HCT116 (cell line): ENCODE data around the gene ZHX3. TPM values are rescaled to one million over a fixed set of nuclear protein-coding genes. Genes with fewer than 3 reads are reported as not detected.

Source experiments
- ATAC-seq: fragments of 200-7000 bp; cut with Tn5 transposase; 2 replicates; pipeline ENCODE4 v1.9.1; 2020; ENCODE audit warnings: mild to moderate bottlenecking, moderate library complexity
- BruUV-seq: library from RNA; stranded (reverse); fragments of 400-500 nt; replicated peaks from 2 replicates; lab custom pipeline; 2021; lab: Mats Ljungman, UMichigan
- CTCF ChIA-PET: fragments of 300-600 bp; sonication (Branson Sonifier 250); formaldehyde crosslinking; loops from one replicate; lab custom pipeline; 2021; ENCODE audit warnings: antibody characterized with exemption; lab: Charles Lee
- POLR2A ChIA-PET: fragments of 300-600, 350-600 bp; sonication (Branson Sonifier 250); formaldehyde crosslinking; loops from one replicate; lab custom pipeline; 2021; ENCODE audit warnings: antibody characterized with exemption; lab: Charles Lee
- RAD21 ChIA-PET, 2 experiments: fragments of 300-600 bp; sonication (Branson Sonifier 250); formaldehyde crosslinking; loops; one replicate each; lab custom pipeline; 2023; ENCODE audit warnings: low total read pairs in 2 of 2; ENCODE audit not compliant: uncharacterized antibody in 2 of 2, unreplicated experiment in 2 of 2, low non-redundant PET in 1 of 2; lab: Charles Lee
- DNase-seq: peaks from one replicate; pipeline ENCODE4 v3.0.0-alpha.2; 2010; ENCODE audit warnings: low read depth, low spot score
- H2AFZ ChIP-seq: fragments of 200-600 bp; shearing (Covaris generic), sonication (generic); 2 replicates; pipeline ENCODE4 v1.6.1; 2017; ENCODE audit warnings: low read depth, mixed run types, mixed read lengths, antibody characterized with exemption, low read length; ENCODE audit not compliant: poor library complexity, severe bottlenecking
- H3K27ac ChIP-seq: 2 replicates; pipeline ENCODE4 v1.5.1; 2012; ENCODE audit warnings: low read depth, low read length
- H3K27me3 ChIP-seq: fragments of 200-600 bp; sonication (generic); 2 replicates; pipeline ENCODE4 v1.6.1; 2016; ENCODE audit warnings: mixed run types, low read length, mixed read lengths; ENCODE audit not compliant: insufficient read depth
- H3K36me3 ChIP-seq, 2 experiments: fragments of 200-500 bp in 1 of 2; fragments of 200-600 bp in 1 of 2; sonication (Bioruptor generic) in 1 of 2; sonication (generic) in 1 of 2; 2 replicates each; pipeline versions ENCODE4 v1.5.1 to v1.6.1; 2014 to 2016; ENCODE audit warnings: low read length in 2 of 2, inconsistent platforms in 1 of 2, mixed read lengths in 1 of 2, mixed run types in 1 of 2; ENCODE audit not compliant: insufficient read depth in 2 of 2, control insufficient read depth in 1 of 2
- H3K4me1 ChIP-seq, 2 experiments: fragments of 200-600 bp in 1 of 2; sonication (generic) in 1 of 2; 2 replicates each; pipeline versions ENCODE4 v1.5.1 to v1.6.1; 2012 to 2017; ENCODE audit warnings: low read length in 2 of 2, inconsistent platforms in 1 of 2, mild to moderate bottlenecking in 1 of 2, mixed read lengths in 1 of 2, mixed run types in 1 of 2, moderate library complexity in 1 of 2; ENCODE audit not compliant: insufficient read depth in 2 of 2, control insufficient read depth in 1 of 2
- H3K4me2 ChIP-seq: fragments of 200-600 bp; sonication (generic); 2 replicates; pipeline ENCODE4 v1.6.1; 2017; ENCODE audit warnings: mixed run types, low read length, mixed read lengths
- H3K4me3 ChIP-seq, 2 experiments: fragments of 200-600 bp in 1 of 2; sonication (generic) in 1 of 2; replicated peaks in 1 of 2; 2 replicates each; pipeline ENCODE4 v1.5.1; 2011 to 2016; ENCODE audit warnings: low read length in 2 of 2, control low read depth in 1 of 2, low read depth in 1 of 2, mild to moderate bottlenecking in 1 of 2, mixed read lengths in 1 of 2, mixed run types in 1 of 2
- H3K79me2 ChIP-seq: fragments of 200-600 bp; sonication (generic); 2 replicates; pipeline ENCODE4 v1.6.1; 2017; ENCODE audit warnings: mild to moderate bottlenecking, mixed run types, low read length, moderate library complexity, mixed read lengths; ENCODE audit not compliant: insufficient read depth
- H3K9ac ChIP-seq: fragments of 200-600 bp; sonication (generic); 2 replicates; pipeline ENCODE4 v1.6.1; 2016; ENCODE audit warnings: low read length, mixed read lengths
- H3K9me2 ChIP-seq: fragments of 200-600 bp; sonication (generic), shearing (Covaris generic); 2 replicates; pipeline ENCODE4 v1.6.1; 2017; ENCODE audit warnings: mixed run types, mild to moderate bottlenecking, moderate library complexity; ENCODE audit not compliant: insufficient read depth
- H3K9me3 ChIP-seq, 2 experiments: fragments of 200-500 bp in 1 of 2; fragments of 200-600 bp in 1 of 2; sonication (Bioruptor generic) in 1 of 2; sonication (generic) in 1 of 2; 2 replicates each; pipeline ENCODE4 v1.6.1; 2014 to 2017; ENCODE audit warnings: low read length in 2 of 2, mixed read lengths in 2 of 2, inconsistent platforms in 1 of 2, low read depth in 1 of 2, mild to moderate bottlenecking in 1 of 2, mixed run types in 1 of 2, moderate library complexity in 1 of 2; ENCODE audit not compliant: control insufficient read depth in 1 of 2, insufficient read depth in 1 of 2
- H4K20me1 ChIP-seq: fragments of 200-600 bp; sonication (generic), shearing (Covaris generic); 2 replicates; pipeline ENCODE4 v1.6.1; 2017; ENCODE audit warnings: mixed run types, mild to moderate bottlenecking, moderate library complexity; ENCODE audit not compliant: insufficient read depth
- CBX3 ChIP-seq: IDR thresholded peaks from 2 replicates; pipeline ENCODE4 v1.6.1; 2012; ENCODE audit warnings: low read depth
- CEBPB ChIP-seq: IDR thresholded peaks from 2 replicates; pipeline ENCODE4 v1.6.1; 2012; ENCODE audit warnings: low read depth
- JUND ChIP-seq: IDR thresholded peaks from 2 replicates; pipeline ENCODE4 v1.6.1; 2012
- RAD21 ChIP-seq: IDR thresholded peaks from 2 replicates; pipeline ENCODE4 v1.6.1; 2012; ENCODE audit warnings: low read depth, mild to moderate bottlenecking
- REST ChIP-seq: IDR thresholded peaks from 2 replicates; pipeline ENCODE4 v1.6.1; 2012; ENCODE audit warnings: low read depth
- YY1 ChIP-seq: IDR thresholded peaks from 2 replicates; pipeline ENCODE4 v1.6.1; 2011; ENCODE audit warnings: low read length, low read depth, moderate library complexity, mild to moderate bottlenecking; ENCODE audit not compliant: insufficient replicate concordance; ENCODE audit errors: extremely low read depth
- intact Hi-C: fragments of 100-400 bp; cut with micrococcal nuclease; formaldehyde crosslinking; loops from 2 replicates; pipeline ENCODE4 v1.10.0; 2022
- total RNA-seq: library from RNA; stranded (reverse); gene quantifications from one replicate; pipeline ENCODE4 v1.2.1, GENCODE V29; 2021; ENCODE audit not compliant: unreplicated experiment
- TF ChIP-seq, protein P1 (sequence below), 3 experiments: fragments of 200-600 bp in 1 of 3; sonication (generic) in 1 of 3; IDR thresholded peaks in 2 of 3; conservative IDR thresholded peaks in 1 of 3; 2 replicates each; pipeline ENCODE4 v1.5.1; 2012 to 2017; ENCODE audit warnings: low read depth in 2 of 3, low read length in 2 of 3, antibody characterized with exemption in 1 of 3, borderline replicate concordance in 1 of 3, control low read depth in 1 of 3, mild to moderate bottlenecking in 1 of 3, mixed read lengths in 1 of 3, mixed run types in 1 of 3, moderate library complexity in 1 of 3; ENCODE audit not compliant: insufficient read depth in 1 of 3

Gene ZHX3
- total RNA-seq, 1 experiment from 2014 or later = 13.3 TPM

DNA sequence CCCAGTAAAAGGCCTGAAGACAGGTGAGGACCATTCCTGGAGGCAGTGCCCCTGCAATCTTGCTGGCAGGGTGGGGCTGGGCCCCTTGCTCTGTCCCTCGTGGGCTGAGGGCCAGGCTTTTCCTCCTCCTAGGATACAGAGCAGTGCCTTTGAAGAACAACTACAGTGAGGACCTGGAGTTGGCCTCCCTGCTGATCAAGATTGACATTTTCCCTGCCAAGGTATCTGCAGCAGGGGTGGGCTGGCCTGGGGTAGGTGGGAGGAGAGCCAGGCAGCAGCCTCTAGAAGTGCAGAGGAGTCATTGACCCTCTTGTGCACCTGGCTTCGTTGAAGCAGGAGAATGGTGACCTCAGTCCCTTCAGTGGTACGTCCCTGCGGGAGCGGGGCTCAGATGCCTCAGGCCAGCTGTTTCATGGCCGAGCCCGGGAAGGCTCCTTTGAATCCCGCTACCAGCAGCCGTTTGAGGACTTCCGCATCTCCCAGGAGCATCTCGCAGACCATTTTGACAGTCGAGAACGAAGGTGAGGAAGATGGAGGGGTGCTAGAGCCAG, 143.7 kb downstream of the ZHX3 start:
- Histone ChIP-seq H3K4me3 (no peak overlapping the region), H3K4me1 (peaks cover 3 to 16% of the 10 kb centered on the region in 2 experiments; a peak in 3 of 4 replicates), H3K27ac (no peak overlapping the region), H3K4me2 (no peak overlapping the region), H3K9me3 (no peaks in the 10 kb centered on the region), H4K20me1 (no peaks in the 10 kb centered on the region), H3K9ac (no peak overlapping the region), H3K9me2 (no peaks in the 10 kb centered on the region), H3K79me2 (no peaks in the 10 kb centered on the region), H3K27me3 (no peaks in the 10 kb centered on the region), H3K36me3 (peaks cover 14 to 17% of the 10 kb centered on the region in 2 experiments; a peak in 3 of 4 replicates), H2AFZ (no peak overlapping the region)
- intact Hi-C loops = loop anchor here (1.0 to 5.0 kb wide), 3 partner anchors 58 to 238 kb away; partner anchors contain the start of gene LPIN3
- DNase-seq = no peak
- RAD21 ChIA-PET = no interaction called here
- no peak for TF ChIP-seq YY1
- POLR2A ChIA-PET = no interaction called here
- CTCF ChIA-PET = interaction anchor here (1.1 to 4.8 kb wide), 5 partner anchors 13 to 166 kb away, joined by 4 to 83 read pairs (median 5); partner anchors contain the start of gene LPIN3
- BruUV-seq = TSS peak; percentile 17
- ATAC-seq = no peak

- ATAC-seq = peak; percentile 94
- ChIA-PET POLR2A (interaction anchor here (1.0 to 1.8 kb wide), 2 partner anchors 59 to 168 kb away, joined by 4 read pairs; partner anchors contain the start of gene LPIN3), CTCF (interaction anchor here (0.5 to 4.8 kb wide), 15 partner anchors 9 to 183 kb away, joined by 3 to 83 read pairs (median 4); partner anchors contain the start of gene LPIN3), RAD21 (interaction anchor here (0.5 to 1.5 kb wide), 6 partner anchors 51 to 217 kb away, joined by 3 to 17 read pairs (median 3); partner anchors contain the start of gene LPIN3 (in 2 of the 2))
- intact Hi-C loops = loop anchor here (1.0 to 5.0 kb wide), 3 partner anchors 59 to 239 kb away; partner anchors contain the start of gene LPIN3
- Histone ChIP-seq H3K36me3 (peaks cover 14 to 21% of the 10 kb centered on the region in 2 experiments), H3K27me3 (no peaks in the 10 kb centered on the region), H3K4me3 (no peak overlapping the region), H2AFZ (no peak overlapping the region), H3K79me2 (no peaks in the 10 kb centered on the region), H3K27ac (no peak overlapping the region), H3K9me2 (no peaks in the 10 kb centered on the region), H3K9me3 (no peaks in the 10 kb centered on the region), H3K4me1 (peaks cover 3 to 15% of the 10 kb centered on the region in 2 experiments; a peak in 3 of 4 replicates), H3K9ac (no peak overlapping the region), H3K4me2 (no peak overlapping the region), H4K20me1 (no peaks in the 10 kb centered on the region)
- peak; percentile 18 for DNase-seq
- no peak for TF ChIP-seq CBX3
- no peak for TF ChIP-seq REST
- no peak for TF ChIP-seq CEBPB
- TF ChIP-seq, protein P1, sequence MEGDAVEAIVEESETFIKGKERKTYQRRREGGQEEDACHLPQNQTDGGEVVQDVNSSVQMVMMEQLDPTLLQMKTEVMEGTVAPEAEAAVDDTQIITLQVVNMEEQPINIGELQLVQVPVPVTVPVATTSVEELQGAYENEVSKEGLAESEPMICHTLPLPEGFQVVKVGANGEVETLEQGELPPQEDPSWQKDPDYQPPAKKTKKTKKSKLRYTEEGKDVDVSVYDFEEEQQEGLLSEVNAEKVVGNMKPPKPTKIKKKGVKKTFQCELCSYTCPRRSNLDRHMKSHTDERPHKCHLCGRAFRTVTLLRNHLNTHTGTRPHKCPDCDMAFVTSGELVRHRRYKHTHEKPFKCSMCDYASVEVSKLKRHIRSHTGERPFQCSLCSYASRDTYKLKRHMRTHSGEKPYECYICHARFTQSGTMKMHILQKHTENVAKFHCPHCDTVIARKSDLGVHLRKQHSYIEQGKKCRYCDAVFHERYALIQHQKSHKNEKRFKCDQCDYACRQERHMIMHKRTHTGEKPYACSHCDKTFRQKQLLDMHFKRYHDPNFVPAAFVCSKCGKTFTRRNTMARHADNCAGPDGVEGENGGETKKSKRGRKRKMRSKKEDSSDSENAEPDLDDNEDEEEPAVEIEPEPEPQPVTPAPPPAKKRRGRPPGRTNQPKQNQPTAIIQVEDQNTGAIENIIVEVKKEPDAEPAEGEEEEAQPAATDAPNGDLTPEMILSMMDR (IDR thresholded peaks at IDR 0.05 in 2 of 3, conservative IDR thresholded peaks at IDR 0.05 in 1 of 3; ENCODE audit: borderline replicate concordance in 1 of 3, insufficient read depth in 1 of 3, low read depth in 2 of 3, low read length in 2 of 3) = peak; percentile 83 to 98 (median 96)
- TF ChIP-seq JUND = no peak
- peak; percentile 93 for TF ChIP-seq RAD21
- no TSS peak for BruUV-seq
Measured at GRCh38 chr20:41173161-41173721, 144.3 kb downstream of the ZHX3 start.
